Fibroblast of skin of right quadriceps (primary cell): Measurements from ENCODE around the gene PRKCI.
"Not testable (repeated sequence)": the region's sequence is repeated elsewhere in the genome, so short reads cannot be mapped to it uniquely, and the experiment has no call there.

Experiments used
- DNase-seq: peaks from one replicate; pipeline ENCODE4 v3.0.0-alpha.2; 2013

Gene PRKCI

GRCh38 chr3:170225166-170225565, 2.9 kb downstream of the PRKCI start:
- DNase-seq: no peak

- DNase-seq: peak; percentile 44
Observed at GRCh38 chr3:170226426-170226960, 4.3 kb downstream of the PRKCI start.

GRCh38 chr3:170228093-170228766, 6.0 kb downstream of the PRKCI start:
- peak; percentile 48 for DNase-seq

- DNase-seq: no peak
Observed at GRCh38 chr3:170232266-170232665, 10.0 kb downstream of the PRKCI start.

- peak; percentile 79 for DNase-seq
Observed at GRCh38 chr3:170233530-170233929, 11.3 kb downstream of the PRKCI start.

GRCh38 chr3:170240142-170240541, 17.9 kb downstream of the PRKCI start:
- no peak for DNase-seq

GRCh38 chr3:170240671-170241070, 18.4 kb downstream of the PRKCI start:
- DNase-seq: no peak

- DNase-seq: no peak
Observed at GRCh38 chr3:170244576-170244975, 22.4 kb downstream of the PRKCI start.

- no peak for DNase-seq
Observed at GRCh38 chr3:170247875-170248274, 25.7 kb downstream of the PRKCI start.

- DNase-seq: no peak
Observed at GRCh38 chr3:170256597-170256996, 34.4 kb downstream of the PRKCI start.

- DNase-seq: no peak
Observed at GRCh38 chr3:170257145-170257544, 34.9 kb downstream of the PRKCI start.

GRCh38 chr3:170258105-170258487, 35.9 kb downstream of the PRKCI start:
- no peak for DNase-seq

- peak; percentile 5 for DNase-seq
Observed at GRCh38 chr3:170259907-170260306, 37.7 kb downstream of the PRKCI start.

- no peak for DNase-seq
Observed at GRCh38 chr3:170267793-170268192, 45.6 kb downstream of the PRKCI start.

- DNase-seq: not testable (repeated sequence)
Observed at GRCh38 chr3:170269673-170270254, 47.5 kb downstream of the PRKCI start.

GRCh38 chr3:170270282-170270881, 48.2 kb downstream of the PRKCI start:
- DNase-seq: no peak

- no peak for DNase-seq
Observed at GRCh38 chr3:170274641-170275040, 52.4 kb downstream of the PRKCI start.

- no peak for DNase-seq
Observed at GRCh38 chr3:170275832-170276231, 53.6 kb downstream of the PRKCI start.

- not testable (repeated sequence) for DNase-seq
Observed at GRCh38 chr3:170277311-170277710, 55.1 kb downstream of the PRKCI start.

- DNase-seq: no peak
Observed at GRCh38 chr3:170277833-170278580, 55.8 kb downstream of the PRKCI start.

- no peak for DNase-seq
Observed at GRCh38 chr3:170278627-170279026, 56.4 kb downstream of the PRKCI start.

GRCh38 chr3:170290194-170290593, 68.0 kb downstream of the PRKCI start:
- no peak for DNase-seq

GRCh38 chr3:170295586-170295985, 73.4 kb downstream of the PRKCI start:
- no peak for DNase-seq
